GM18861 (cell line): ENCODE data around the gene GTF3C4.
"Not testable (repeated sequence)": the region's sequence is repeated elsewhere in the genome, so short reads cannot be mapped to it uniquely, and the experiment has no call there.

ENCODE experiments used
- ATAC-seq: cut with Tn5 transposase; IDR thresholded peaks from one replicate; pipeline ENCODE4 v1.9.1; 2021; ENCODE audit not compliant: unreplicated experiment

GTF3C4 gene

GRCh38 chr9:132698989-132699388 is 28.7 kb downstream of the GTF3C4 start:
- ATAC-seq = no peak

- ATAC-seq = no peak
Observed at GRCh38 chr9:132699956-132700355, 29.7 kb downstream of the GTF3C4 start.

- no peak for ATAC-seq
Observed at GRCh38 chr9:132702254-132702653, 32.0 kb downstream of the GTF3C4 start.

GRCh38 chr9:132703336-132703735 is 33.1 kb downstream of the GTF3C4 start:
- ATAC-seq = no peak

GRCh38 chr9:132708239-132708638 is 38.0 kb downstream of the GTF3C4 start:
- no peak for ATAC-seq

GRCh38 chr9:132708769-132709430 is 38.6 kb downstream of the GTF3C4 start:
- no peak for ATAC-seq

- ATAC-seq = no peak
Observed at GRCh38 chr9:132710333-132710732, 40.1 kb downstream of the GTF3C4 start.

GRCh38 chr9:132711152-132711551 is 40.9 kb downstream of the GTF3C4 start:
- not testable (repeated sequence) for ATAC-seq

- no peak for ATAC-seq
Observed at GRCh38 chr9:132711846-132712245, 41.6 kb downstream of the GTF3C4 start.

- ATAC-seq = no peak
Observed at GRCh38 chr9:132712753-132713152, 42.5 kb downstream of the GTF3C4 start.

- no peak for ATAC-seq
Observed at GRCh38 chr9:132716007-132716406, 45.7 kb downstream of the GTF3C4 start.

- no peak for ATAC-seq
Observed at GRCh38 chr9:132717326-132717945, 47.2 kb downstream of the GTF3C4 start.

- ATAC-seq = not testable (repeated sequence)
Observed at GRCh38 chr9:132718381-132718928, 48.2 kb downstream of the GTF3C4 start.

GRCh38 chr9:132721661-132722060 is 51.4 kb downstream of the GTF3C4 start:
- no peak for ATAC-seq

GRCh38 chr9:132722564-132723065 is 52.4 kb downstream of the GTF3C4 start:
- ATAC-seq = no peak

GRCh38 chr9:132723809-132724208 is 53.5 kb downstream of the GTF3C4 start:
- ATAC-seq = no peak

GRCh38 chr9:132725306-132725705 is 55.0 kb downstream of the GTF3C4 start:
- ATAC-seq = no peak

- no peak for ATAC-seq
Observed at GRCh38 chr9:132726576-132727130, 56.4 kb downstream of the GTF3C4 start.

- no peak for ATAC-seq
Observed at GRCh38 chr9:132728071-132728470, 57.8 kb downstream of the GTF3C4 start.

- no peak for ATAC-seq
Observed at GRCh38 chr9:132728497-132728896, 58.2 kb downstream of the GTF3C4 start.

GRCh38 chr9:132729235-132729890 is 59.1 kb downstream of the GTF3C4 start:
- ATAC-seq = no peak
